IMR-90 (cell line): ENCODE results near the gene ZNF526. TPM values are rescaled to one million over a fixed set of nuclear protein-coding genes. Genes with fewer than 3 reads are reported as not detected.
A peak's percentile ranks its signal among the peaks of the same experiment; 100 is the strongest.

Experiments
- ATAC-seq: fragments of 200-7000 bp; cut with Tn5 transposase; 2 replicates; pipeline ENCODE4 v1.9.1; 2020; ENCODE audit warnings: low read depth, mild to moderate bottlenecking, moderate library complexity
- BruUV-seq: library from RNA; stranded (reverse); fragments of 400-500 nt; replicated peaks from 2 replicates; lab custom pipeline; 2021; lab: Mats Ljungman, UMichigan
- CTCF ChIA-PET: fragments of 300-600 bp; formaldehyde crosslinking; extraction: SDS; loops from one replicate; lab custom pipeline; 2021; ENCODE audit warnings: antibody characterized with exemption; lab: Yijun Ruan, JAX
- POLR2A ChIA-PET: fragments of 300-600 bp; sonication (Branson Sonifier 250); formaldehyde crosslinking; loops from one replicate; lab custom pipeline; 2022; ENCODE audit warnings: antibody characterized with exemption; ENCODE audit not compliant: unreplicated experiment; lab: Charles Lee
- DNase-seq: peaks from one replicate; pipeline ENCODE4 v3.0.0; 2013
- H2AFZ ChIP-seq: replicated peaks from 2 replicates; pipeline ENCODE3; 2013; ENCODE audit warnings: low read length, mild to moderate bottlenecking; ENCODE audit not compliant: poor library complexity
- H2AK5ac ChIP-seq: 2 replicates; pipeline ENCODE4 v1.6.1; 2013; ENCODE audit warnings: low read depth, low read length, inconsistent platforms
- H2AK9ac ChIP-seq: replicated peaks from 2 replicates; pipeline ENCODE3; 2013; ENCODE audit warnings: mild to moderate bottlenecking, low read depth, low read length, moderate library complexity; ENCODE audit not compliant: poor library complexity
- H2BK120ac ChIP-seq: 2 replicates; pipeline ENCODE4 v1.6.1; 2013; ENCODE audit warnings: low read depth, low read length, inconsistent platforms
- H2BK15ac ChIP-seq: 3 replicates; pipeline ENCODE4 v1.6.1; 2013; ENCODE audit warnings: low read depth, low read length, inconsistent platforms
- H2BK20ac ChIP-seq: 2 replicates; pipeline ENCODE4 v1.6.1; 2013; ENCODE audit warnings: low read depth, mild to moderate bottlenecking, inconsistent platforms, low read length, moderate library complexity
- H2BK5ac ChIP-seq: 2 replicates; pipeline ENCODE4 v1.6.1; 2013; ENCODE audit warnings: mild to moderate bottlenecking, low read depth, low read length, inconsistent platforms; ENCODE audit not compliant: poor library complexity, severe bottlenecking
- H3K14ac ChIP-seq: replicated peaks from 2 replicates; pipeline ENCODE4 v1.6.1; 2013; ENCODE audit warnings: low read depth, low read length, inconsistent platforms
- H3K18ac ChIP-seq: 2 replicates; pipeline ENCODE4 v1.6.1; 2013; ENCODE audit warnings: low read depth, low read length, control low read depth
- H3K23ac ChIP-seq: 2 replicates; pipeline ENCODE4 v1.6.1; 2013; ENCODE audit warnings: low read depth, low read length, inconsistent platforms
- H3K27ac ChIP-seq: 2 replicates; pipeline ENCODE4 v1.5.1; 2013; ENCODE audit warnings: mild to moderate bottlenecking, control low read depth, low read length; ENCODE audit not compliant: insufficient read depth
- H3K27me3 ChIP-seq: 2 replicates; pipeline ENCODE4 v1.6.1; 2013; ENCODE audit warnings: low read length; ENCODE audit not compliant: control insufficient read depth, insufficient read depth
- H3K36me3 ChIP-seq: 2 replicates; pipeline ENCODE4 v1.6.1; 2013; ENCODE audit warnings: low read length, mixed read lengths; ENCODE audit not compliant: control insufficient read depth, insufficient read depth
- H3K4ac ChIP-seq: 2 replicates; pipeline ENCODE4 v1.6.1; 2013; ENCODE audit warnings: low read depth, low read length, inconsistent platforms
- H3K4me1 ChIP-seq: 2 replicates; pipeline ENCODE4 v1.6.1; 2013; ENCODE audit warnings: low read length, mixed read lengths; ENCODE audit not compliant: control insufficient read depth, insufficient read depth
- H3K4me2 ChIP-seq: 2 replicates; pipeline ENCODE4 v1.6.1; 2013; ENCODE audit warnings: low read depth, mild to moderate bottlenecking, control low read depth, low read length, moderate library complexity
- H3K4me3 ChIP-seq: 2 replicates; pipeline ENCODE4 v1.5.1; 2013; ENCODE audit warnings: low read depth, mild to moderate bottlenecking, control low read depth, low read length, moderate library complexity; ENCODE audit not compliant: insufficient read depth
- H3K56ac ChIP-seq: 2 replicates; pipeline ENCODE4 v1.6.1; 2013; ENCODE audit warnings: low read length, inconsistent platforms; ENCODE audit not compliant: insufficient read depth; ENCODE audit errors: extremely low read depth
- H3K79me1 ChIP-seq, 2 experiments: 2 replicates each; pipeline ENCODE4 v1.6.1; 2013; ENCODE audit warnings: low read length in 2 of 2, inconsistent platforms in 1 of 2, low read depth in 1 of 2
- H3K9ac ChIP-seq: 2 replicates; pipeline ENCODE4 v1.6.1; 2013; ENCODE audit warnings: low read depth, low read length, control low read depth
- H3K9me1 ChIP-seq: 2 replicates; pipeline ENCODE4 v1.6.1; 2013; ENCODE audit warnings: low read length, inconsistent platforms; ENCODE audit not compliant: insufficient read depth
- H3K9me3 ChIP-seq: 2 replicates; pipeline ENCODE4 v1.6.1; 2013; ENCODE audit warnings: low read length; ENCODE audit not compliant: control insufficient read depth, insufficient read depth
- H4K20me1 ChIP-seq: 2 replicates; pipeline ENCODE4 v1.6.1; 2013; ENCODE audit warnings: low read length, inconsistent platforms; ENCODE audit not compliant: insufficient read depth
- H4K5ac ChIP-seq: 2 replicates; pipeline ENCODE4 v1.6.1; 2013; ENCODE audit warnings: mild to moderate bottlenecking, low read depth, low read length, control low read depth
- H4K8ac ChIP-seq, 2 experiments: 2 replicates each; pipeline ENCODE4 v1.6.1; 2013; ENCODE audit warnings: low read depth in 2 of 2, low read length in 2 of 2, control low read depth in 1 of 2, inconsistent platforms in 1 of 2
- H4K91ac ChIP-seq: 2 replicates; pipeline ENCODE4 v1.6.1; 2013; ENCODE audit warnings: low read depth, low read length, inconsistent platforms; ENCODE audit not compliant: insufficient read depth
- CEBPB ChIP-seq: IDR thresholded peaks from 2 replicates; pipeline ENCODE4 v1.6.1; 2012; ENCODE audit warnings: low read depth, low read length, improper control_type of control experiment
- CHD1 ChIP-seq: IDR thresholded peaks from 2 replicates; pipeline ENCODE4 v1.6.1; 2012; ENCODE audit warnings: low read depth, low read length, improper control_type of control experiment
- FOS ChIP-seq: fragments of 150-350 bp; IDR thresholded peaks from 2 replicates; pipeline ENCODE4 v1.6.1; 2016; ENCODE audit warnings: low read depth, low read length
- MAFK ChIP-seq: IDR thresholded peaks from 2 replicates; pipeline ENCODE4 v1.6.1; 2012; ENCODE audit warnings: low read depth, low read length, improper control_type of control experiment
- MAZ ChIP-seq: IDR thresholded peaks from 2 replicates; pipeline ENCODE4 v1.6.1; 2012; ENCODE audit warnings: low read depth, mild to moderate bottlenecking, low read length, improper control_type of control experiment, moderate library complexity, borderline replicate concordance
- MXI1 ChIP-seq: IDR thresholded peaks from 2 replicates; pipeline ENCODE4 v1.6.1; 2012; ENCODE audit warnings: low read depth, mild to moderate bottlenecking, low read length, moderate library complexity, borderline replicate concordance
- NFE2L2 ChIP-seq: fragments of 150-350 bp; IDR thresholded peaks from 2 replicates; pipeline ENCODE4 v1.6.1; 2016; ENCODE audit warnings: low read depth, mild to moderate bottlenecking, low read length
- POLR2A ChIP-seq: IDR thresholded peaks from 2 replicates; pipeline ENCODE4 v1.6.1; 2012; ENCODE audit warnings: mild to moderate bottlenecking, low read depth, low read length
- RAD21 ChIP-seq: IDR thresholded peaks from 2 replicates; pipeline ENCODE4 v1.6.1; 2012; ENCODE audit warnings: low read length, improper control_type of control experiment
- RCOR1 ChIP-seq: IDR thresholded peaks from 2 replicates; pipeline ENCODE4 v1.6.1; 2012; ENCODE audit warnings: mild to moderate bottlenecking, low read length, improper control_type of control experiment; ENCODE audit not compliant: insufficient replicate concordance
- RFX5 ChIP-seq: IDR thresholded peaks from 2 replicates; pipeline ENCODE4 v1.8.0; 2012; ENCODE audit warnings: low read depth, mild to moderate bottlenecking, low read length, moderate library complexity
- SMC3 ChIP-seq: fragments of 150-350 bp; IDR thresholded peaks from 2 replicates; pipeline ENCODE4 v1.6.1; 2016; ENCODE audit warnings: low read depth, mild to moderate bottlenecking, antibody characterized with exemption, low read length, moderate library complexity
- WGBS, 2 experiments: methylation state at CpG; one replicate each; pipeline versions ENCODE4 v1.1.5 to v1.1.7; 2013; ENCODE audit warnings: missing lambda C conversion rate in 2 of 2; ENCODE audit not compliant: insufficient read length in 1 of 2; ENCODE audit errors: extremely low coverage in 2 of 2; 5-methylcytosine and 5-hydroxymethylcytosine counted together
- dilution Hi-C: fragments of 300-500 bp; cut with HindIII; formaldehyde crosslinking; loops from one replicate; pipeline ENCODE4 v1.14.3; 2018; ENCODE audit warnings: low sequenced_read_pairs; ENCODE audit not compliant: unreplicated experiment
- in situ Hi-C: fragments of 300-500 bp; cut with MboI; formaldehyde crosslinking; loops from 3 replicates; pipeline ENCODE4 v1.14.3; 2019; ENCODE audit warnings: low sequenced_read_pairs, inconsistent platforms, mixed read lengths
- intact Hi-C: fragments of 100-400 bp; cut with micrococcal nuclease; formaldehyde crosslinking; loops from 2 replicates; pipeline ENCODE4 v1.10.0; 2022
- polyA plus RNA-seq, 3 experiments: library from polyadenylated mRNA; depleted of rRNA; stranded (reverse); fragments of >200 nt; gene quantifications; 2 replicates each; pipeline ENCODE4 v1.2.3, GENCODE V29; 2012; ENCODE audit warnings: low replicate concordance in 1 of 3
- total RNA-seq: library from RNA; depleted of rRNA; stranded (reverse); fragments of >200 nt; gene quantifications from 2 replicates; pipeline ENCODE4 v1.2.3, GENCODE V29; 2012
- TF ChIP-seq, protein P1 (sequence below): fragments of 150-350 bp; IDR thresholded peaks from 2 replicates; pipeline ENCODE4 v1.6.1; 2016; ENCODE audit warnings: low read depth, mild to moderate bottlenecking, low read length, moderate library complexity, borderline replicate concordance
- TF ChIP-seq, protein P2 (sequence below): conservative IDR thresholded peaks from 2 replicates; pipeline ENCODE4 v1.5.1; 2012; ENCODE audit warnings: mild to moderate bottlenecking, low read depth, low read length, improper control_type of control experiment

Gene ZNF526
- total and polyA plus RNA-seq, 2 of the 4 experiments (the other 2 are of a cell fraction), result 7.3 to 13.6 TPM

- Histone ChIP-seq H3K14ac (no peak overlapping the region), H2AK5ac (no peak overlapping the region), H2BK15ac (no peak overlapping the region), H3K36me3 (peaks cover 15% of the 10 kb centered on the region), H3K4ac (no peak overlapping the region), H3K4me2 (no peak overlapping the region), H4K91ac (no peak overlapping the region), H3K23ac (peak overlapping the region; percentile 18), H2BK120ac (no peak overlapping the region), H2AK9ac (peak overlapping the region; percentile 38), H4K20me1 (peaks cover 41% of the 10 kb centered on the region), H3K18ac (no peak overlapping the region), H3K27ac (peak overlapping the region; percentile 7; the same call in 1 of the 2 replicates), H3K4me1 (peaks cover 23% of the 10 kb centered on the region), H2AFZ (no peak overlapping the region), H2BK20ac (no peak overlapping the region), H4K8ac (peak overlapping the region in 1 of 2 experiments; percentile 14; a peak in 1 of 4 replicates), H4K5ac (no peak overlapping the region), H3K4me3 (no peak overlapping the region), H3K9me1 (peaks cover 7% of the 10 kb centered on the region; the same call in 1 of the 2 replicates), H3K9me3 (no peaks in the 10 kb centered on the region), H3K9ac (0 out of 2 replicates have a peak overlapping the region, but pooled peaks have one; percentile 5), H3K79me1 (peaks cover 6 to 56% of the 10 kb centered on the region in 2 experiments; a peak in 3 of 4 replicates), H3K27me3 (no peaks in the 10 kb centered on the region), H3K56ac (peak overlapping the region; percentile 17; the same call in 1 of the 2 replicates), H2BK5ac (no peak overlapping the region)
- ChIA-PET POLR2A (no interaction called here), CTCF (interaction anchor here (0.9 to 5.0 kb wide), 3 partner anchors 23 to 50 kb away, joined by 3 to 29 read pairs (median 4); no protein-coding TSS in a partner anchor)
- no peak for ATAC-seq
- intact Hi-C loops (loop anchor here (1.0 kb wide), 3 partner anchors 32 to 78 kb away; partner anchors contain the start of gene MEGF8), dilution Hi-C loops (no loop called here), in situ Hi-C loops (no loop called here)
- BruUV-seq, result no TSS peak
- DNase-seq, result peak; percentile 10
- 94% methylated on average over 5 of the region's 7 CpGs; no CpG with 5 or more reads in 1 of the 2 experiments for WGBS, 2 experiments
- TF ChIP-seq, protein P1, sequence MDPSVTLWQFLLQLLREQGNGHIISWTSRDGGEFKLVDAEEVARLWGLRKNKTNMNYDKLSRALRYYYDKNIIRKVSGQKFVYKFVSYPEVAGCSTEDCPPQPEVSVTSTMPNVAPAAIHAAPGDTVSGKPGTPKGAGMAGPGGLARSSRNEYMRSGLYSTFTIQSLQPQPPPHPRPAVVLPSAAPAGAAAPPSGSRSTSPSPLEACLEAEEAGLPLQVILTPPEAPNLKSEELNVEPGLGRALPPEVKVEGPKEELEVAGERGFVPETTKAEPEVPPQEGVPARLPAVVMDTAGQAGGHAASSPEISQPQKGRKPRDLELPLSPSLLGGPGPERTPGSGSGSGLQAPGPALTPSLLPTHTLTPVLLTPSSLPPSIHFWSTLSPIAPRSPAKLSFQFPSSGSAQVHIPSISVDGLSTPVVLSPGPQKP, result no peak
- TF ChIP-seq FOS (no peak), MAFK (no peak), MAZ (no peak), RCOR1 (no peak), POLR2A (no peak), NFE2L2 (no peak), RAD21 (no peak), MXI1 (no peak), CEBPB (no peak), CHD1 (no peak), RFX5 (no peak), SMC3 (no peak)
- TF ChIP-seq, protein P2, sequence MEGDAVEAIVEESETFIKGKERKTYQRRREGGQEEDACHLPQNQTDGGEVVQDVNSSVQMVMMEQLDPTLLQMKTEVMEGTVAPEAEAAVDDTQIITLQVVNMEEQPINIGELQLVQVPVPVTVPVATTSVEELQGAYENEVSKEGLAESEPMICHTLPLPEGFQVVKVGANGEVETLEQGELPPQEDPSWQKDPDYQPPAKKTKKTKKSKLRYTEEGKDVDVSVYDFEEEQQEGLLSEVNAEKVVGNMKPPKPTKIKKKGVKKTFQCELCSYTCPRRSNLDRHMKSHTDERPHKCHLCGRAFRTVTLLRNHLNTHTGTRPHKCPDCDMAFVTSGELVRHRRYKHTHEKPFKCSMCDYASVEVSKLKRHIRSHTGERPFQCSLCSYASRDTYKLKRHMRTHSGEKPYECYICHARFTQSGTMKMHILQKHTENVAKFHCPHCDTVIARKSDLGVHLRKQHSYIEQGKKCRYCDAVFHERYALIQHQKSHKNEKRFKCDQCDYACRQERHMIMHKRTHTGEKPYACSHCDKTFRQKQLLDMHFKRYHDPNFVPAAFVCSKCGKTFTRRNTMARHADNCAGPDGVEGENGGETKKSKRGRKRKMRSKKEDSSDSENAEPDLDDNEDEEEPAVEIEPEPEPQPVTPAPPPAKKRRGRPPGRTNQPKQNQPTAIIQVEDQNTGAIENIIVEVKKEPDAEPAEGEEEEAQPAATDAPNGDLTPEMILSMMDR, result no peak
Measured at GRCh38 chr19:42246922-42247639, 27.0 kb downstream of the ZNF526 start.
